ENCODE measurements around the gene NCOA1.

NCOA1 gene

DNA sequence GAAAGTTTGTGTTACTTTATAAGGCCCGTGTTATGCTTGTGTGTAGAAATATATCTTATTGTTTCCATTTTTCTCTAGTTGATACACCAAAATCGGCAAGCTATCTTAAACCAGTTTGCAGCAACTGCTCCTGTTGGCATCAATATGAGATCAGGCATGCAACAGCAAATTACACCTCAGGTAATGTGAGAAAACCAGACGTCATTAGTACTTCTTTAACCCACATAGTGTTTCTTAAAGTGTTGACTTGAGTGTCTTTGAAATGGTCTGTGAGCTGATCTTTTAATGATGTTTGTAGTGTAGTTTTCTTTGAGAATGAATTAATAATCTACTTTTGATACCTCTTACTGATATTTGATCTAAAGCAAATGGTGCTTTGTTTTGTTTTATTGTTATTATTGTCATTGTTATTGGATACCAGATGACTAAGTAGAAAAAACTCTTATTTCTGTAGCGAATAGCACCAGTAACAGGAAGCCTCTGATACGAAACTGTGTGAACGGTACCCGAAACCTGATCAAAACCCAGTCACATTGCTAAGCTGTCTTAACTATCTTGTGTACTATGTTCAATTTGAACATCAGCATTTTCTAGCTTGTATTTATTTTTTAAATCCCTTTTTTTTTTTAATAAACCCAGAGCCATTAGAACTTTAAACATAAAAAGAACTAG, 248.4 kb downstream of the NCOA1 start:
- no peaks in the 10 kb centered on the region for H3K9me3 ChIP-seq (ENCODE audit: control insufficient read depth, low read length)
- no peaks in the 10 kb centered on the region for H3K27me3 ChIP-seq (replicated peaks; ENCODE audit: control insufficient read depth, insufficient read depth, low read length, poor library complexity, severe bottlenecking)
- no peak overlapping the region for H3K27ac ChIP-seq (ENCODE audit: insufficient read depth, low read length, poor library complexity, severe bottlenecking)
- no peak for DNase-seq
- peaks cover 12% of the 10 kb centered on the region for H3K36me3 ChIP-seq (ENCODE audit: control insufficient read depth, insufficient read depth, low read length)
- H3K4me3 ChIP-seq (ENCODE audit: insufficient read depth, low read depth, low read length, poor library complexity, severe bottlenecking) = no peak overlapping the region
- no peaks in the 10 kb centered on the region for H3K4me1 ChIP-seq (ENCODE audit: control insufficient read depth, insufficient read depth, low read length, poor library complexity, severe bottlenecking)

DNA sequence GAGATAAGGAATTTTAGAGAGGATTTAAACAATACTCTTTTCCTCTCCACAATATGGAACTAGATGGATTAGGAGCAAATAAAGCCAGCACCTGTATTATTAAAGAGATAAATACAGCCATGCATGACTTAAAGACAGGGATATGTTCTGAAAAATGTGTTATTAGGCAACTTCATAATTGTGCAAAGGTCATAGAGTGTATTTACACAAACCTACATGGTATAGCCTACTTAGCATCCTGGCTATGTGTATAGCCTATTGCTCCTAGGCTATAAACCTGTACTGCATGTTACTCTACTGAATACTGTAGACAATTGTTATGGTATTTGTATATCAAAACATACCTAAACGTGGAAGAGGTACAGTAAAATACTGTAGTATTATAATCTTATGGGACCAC, 249.1 kb downstream of the NCOA1 start:
- H3K27ac ChIP-seq (ENCODE audit: insufficient read depth, low read length, poor library complexity, severe bottlenecking) = no peak overlapping the region
- DNase-seq = no peak
- no peaks in the 10 kb centered on the region for H3K9me3 ChIP-seq (ENCODE audit: control insufficient read depth, low read length)
- H3K36me3 ChIP-seq (ENCODE audit: control insufficient read depth, insufficient read depth, low read length) = peaks cover 12% of the 10 kb centered on the region
- no peaks in the 10 kb centered on the region for H3K27me3 ChIP-seq (replicated peaks; ENCODE audit: control insufficient read depth, insufficient read depth, low read length, poor library complexity, severe bottlenecking)
- H3K4me3 ChIP-seq (ENCODE audit: insufficient read depth, low read depth, low read length, poor library complexity, severe bottlenecking) = no peak overlapping the region
- H3K4me1 ChIP-seq (ENCODE audit: control insufficient read depth, insufficient read depth, low read length, poor library complexity, severe bottlenecking) = no peaks in the 10 kb centered on the region

DNA sequence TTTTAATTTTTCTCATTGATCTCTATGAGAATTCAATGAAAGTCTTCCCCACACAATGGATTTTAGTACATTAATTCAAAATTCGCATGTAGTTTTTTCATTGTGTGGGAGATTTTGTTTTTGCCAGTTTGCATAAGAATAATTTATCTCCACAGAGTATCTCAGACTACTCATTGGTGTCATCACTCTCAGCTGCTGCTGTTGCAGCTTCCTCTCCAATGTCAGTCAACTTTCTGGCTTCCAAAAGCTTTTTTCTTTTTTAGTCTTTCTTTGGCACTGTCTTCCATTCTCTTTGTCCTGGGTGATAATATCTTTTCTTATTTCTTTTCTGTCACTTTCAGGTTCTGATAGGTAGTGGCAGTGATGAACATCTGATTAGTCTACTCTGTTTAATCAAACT, 251.7 kb downstream of the NCOA1 start:
- Histone ChIP-seq H3K9me3 (ENCODE audit: control insufficient read depth, low read length) (no peaks in the 10 kb centered on the region), H3K4me1 (ENCODE audit: control insufficient read depth, insufficient read depth, low read length, poor library complexity, severe bottlenecking) (no peaks in the 10 kb centered on the region), H3K36me3 (ENCODE audit: control insufficient read depth, insufficient read depth, low read length) (peaks cover 12% of the 10 kb centered on the region), H3K27me3 (replicated peaks; ENCODE audit: control insufficient read depth, insufficient read depth, low read length, poor library complexity, severe bottlenecking) (no peaks in the 10 kb centered on the region), H3K27ac (ENCODE audit: insufficient read depth, low read length, poor library complexity, severe bottlenecking) (no peak overlapping the region), H3K4me3 (ENCODE audit: insufficient read depth, low read depth, low read length, poor library complexity, severe bottlenecking) (no peak overlapping the region)
- DNase-seq = no peak

DNA sequence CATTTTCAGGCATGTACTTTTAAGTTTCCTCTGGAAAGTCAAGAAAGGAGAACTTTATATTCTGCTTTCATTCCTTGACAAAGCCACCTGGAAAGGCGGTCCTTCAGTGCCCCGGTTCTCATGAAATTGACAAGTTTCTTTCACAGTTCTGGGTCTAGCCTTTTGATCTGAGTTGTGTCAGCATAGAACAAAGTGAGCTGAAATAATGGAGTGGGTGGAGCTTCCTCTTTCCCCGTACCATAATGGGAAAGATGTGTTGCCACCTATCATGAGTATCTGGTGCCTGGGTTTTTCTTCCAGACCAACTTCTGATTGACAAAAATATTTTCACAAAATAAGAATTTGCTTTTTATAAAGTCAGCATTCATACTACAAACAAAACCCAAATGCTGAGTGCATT, 252.9 kb downstream of the NCOA1 start:
- H3K36me3 ChIP-seq (ENCODE audit: control insufficient read depth, insufficient read depth, low read length) = peaks cover 12% of the 10 kb centered on the region
- no peak overlapping the region for H3K4me3 ChIP-seq (ENCODE audit: insufficient read depth, low read depth, low read length, poor library complexity, severe bottlenecking)
- H3K4me1 ChIP-seq (ENCODE audit: control insufficient read depth, insufficient read depth, low read length, poor library complexity, severe bottlenecking) = no peaks in the 10 kb centered on the region
- H3K27me3 ChIP-seq (replicated peaks; ENCODE audit: control insufficient read depth, insufficient read depth, low read length, poor library complexity, severe bottlenecking) = no peaks in the 10 kb centered on the region
- no peak overlapping the region for H3K27ac ChIP-seq (ENCODE audit: insufficient read depth, low read length, poor library complexity, severe bottlenecking)
- no peaks in the 10 kb centered on the region for H3K9me3 ChIP-seq (ENCODE audit: control insufficient read depth, low read length)
- DNase-seq = no peak

DNA sequence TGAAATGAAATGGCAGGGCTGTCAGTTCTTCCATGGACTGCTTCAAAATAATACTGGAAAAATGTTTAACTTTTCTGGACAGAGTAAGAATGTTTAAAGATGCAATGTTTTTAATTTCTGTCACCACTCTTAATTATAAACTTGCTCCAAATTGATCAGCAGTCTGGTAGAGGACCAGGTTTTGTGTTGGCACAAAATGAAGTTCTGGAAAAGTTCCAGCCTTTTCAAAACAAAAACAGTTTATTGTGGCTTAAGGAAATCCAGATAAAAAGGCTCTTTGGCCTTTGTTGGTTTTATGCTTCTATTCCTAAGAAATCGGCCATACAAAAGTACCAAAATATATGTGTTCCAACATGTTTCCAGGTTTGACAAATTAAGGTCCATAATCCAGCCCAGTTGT, 253.3 kb downstream of the NCOA1 start:
- no peak overlapping the region for H3K4me3 ChIP-seq (ENCODE audit: insufficient read depth, low read depth, low read length, poor library complexity, severe bottlenecking)
- no peak overlapping the region for H3K27ac ChIP-seq (ENCODE audit: insufficient read depth, low read length, poor library complexity, severe bottlenecking)
- no peaks in the 10 kb centered on the region for H3K4me1 ChIP-seq (ENCODE audit: control insufficient read depth, insufficient read depth, low read length, poor library complexity, severe bottlenecking)
- DNase-seq = no peak
- H3K27me3 ChIP-seq (replicated peaks; ENCODE audit: control insufficient read depth, insufficient read depth, low read length, poor library complexity, severe bottlenecking) = no peaks in the 10 kb centered on the region
- no peaks in the 10 kb centered on the region for H3K9me3 ChIP-seq (ENCODE audit: control insufficient read depth, low read length)
- peaks cover 12% of the 10 kb centered on the region for H3K36me3 ChIP-seq (ENCODE audit: control insufficient read depth, insufficient read depth, low read length)

DNA sequence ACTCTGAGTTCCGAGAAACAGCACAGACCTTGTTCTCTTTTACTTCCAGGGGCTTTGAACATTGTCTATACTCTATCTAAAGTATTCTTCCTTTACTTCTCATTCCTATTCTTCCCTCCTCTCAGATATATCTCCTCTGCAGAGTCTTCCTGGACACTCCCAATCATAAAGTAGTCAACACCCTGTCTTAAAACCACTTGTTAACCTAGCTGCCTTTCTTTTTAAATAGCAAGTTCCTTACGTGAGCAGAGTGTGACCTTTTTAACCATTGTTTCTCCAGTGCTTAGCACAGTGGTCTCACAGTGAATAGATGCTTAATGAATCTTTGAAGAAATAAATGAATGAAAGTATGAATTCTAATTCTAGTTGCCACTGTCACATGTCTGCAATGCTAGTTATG, 254.8 kb downstream of the NCOA1 start:
- peaks cover 12% of the 10 kb centered on the region for H3K36me3 ChIP-seq (ENCODE audit: control insufficient read depth, insufficient read depth, low read length)
- H3K9me3 ChIP-seq (ENCODE audit: control insufficient read depth, low read length) = no peaks in the 10 kb centered on the region
- H3K4me1 ChIP-seq (ENCODE audit: control insufficient read depth, insufficient read depth, low read length, poor library complexity, severe bottlenecking) = no peaks in the 10 kb centered on the region
- H3K27ac ChIP-seq (ENCODE audit: insufficient read depth, low read length, poor library complexity, severe bottlenecking) = no peak overlapping the region
- no peak for DNase-seq
- no peaks in the 10 kb centered on the region for H3K27me3 ChIP-seq (replicated peaks; ENCODE audit: control insufficient read depth, insufficient read depth, low read length, poor library complexity, severe bottlenecking)
- H3K4me3 ChIP-seq (ENCODE audit: insufficient read depth, low read depth, low read length, poor library complexity, severe bottlenecking) = no peak overlapping the region

DNA sequence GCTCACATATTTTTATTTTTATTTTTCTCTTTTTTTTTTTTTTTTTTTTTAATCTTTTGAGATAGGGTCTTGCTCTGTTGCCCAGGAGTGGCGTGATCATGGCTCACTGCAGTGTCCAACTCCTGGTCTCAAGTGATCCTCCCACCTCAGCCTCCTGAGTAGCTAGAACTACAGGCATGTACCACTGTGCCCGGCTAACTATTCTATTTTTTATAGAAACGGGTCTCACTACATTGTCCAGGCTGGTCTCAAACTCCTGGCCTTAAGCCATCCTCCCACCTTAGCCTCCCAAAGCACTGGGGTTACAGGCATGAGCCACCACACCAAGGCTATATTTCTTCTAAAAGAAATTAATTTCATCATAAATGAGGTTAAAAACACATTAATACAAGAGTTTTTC, 256.2 kb downstream of the NCOA1 start:
- Histone ChIP-seq H3K4me3 (ENCODE audit: insufficient read depth, low read depth, low read length, poor library complexity, severe bottlenecking) (no peak overlapping the region), H3K36me3 (ENCODE audit: control insufficient read depth, insufficient read depth, low read length) (peaks cover 13% of the 10 kb centered on the region), H3K9me3 (ENCODE audit: control insufficient read depth, low read length) (no peaks in the 10 kb centered on the region), H3K4me1 (ENCODE audit: control insufficient read depth, insufficient read depth, low read length, poor library complexity, severe bottlenecking) (no peaks in the 10 kb centered on the region), H3K27me3 (replicated peaks; ENCODE audit: control insufficient read depth, insufficient read depth, low read length, poor library complexity, severe bottlenecking) (no peaks in the 10 kb centered on the region), H3K27ac (ENCODE audit: insufficient read depth, low read length, poor library complexity, severe bottlenecking) (no peak overlapping the region)
- DNase-seq = no peak

DNA sequence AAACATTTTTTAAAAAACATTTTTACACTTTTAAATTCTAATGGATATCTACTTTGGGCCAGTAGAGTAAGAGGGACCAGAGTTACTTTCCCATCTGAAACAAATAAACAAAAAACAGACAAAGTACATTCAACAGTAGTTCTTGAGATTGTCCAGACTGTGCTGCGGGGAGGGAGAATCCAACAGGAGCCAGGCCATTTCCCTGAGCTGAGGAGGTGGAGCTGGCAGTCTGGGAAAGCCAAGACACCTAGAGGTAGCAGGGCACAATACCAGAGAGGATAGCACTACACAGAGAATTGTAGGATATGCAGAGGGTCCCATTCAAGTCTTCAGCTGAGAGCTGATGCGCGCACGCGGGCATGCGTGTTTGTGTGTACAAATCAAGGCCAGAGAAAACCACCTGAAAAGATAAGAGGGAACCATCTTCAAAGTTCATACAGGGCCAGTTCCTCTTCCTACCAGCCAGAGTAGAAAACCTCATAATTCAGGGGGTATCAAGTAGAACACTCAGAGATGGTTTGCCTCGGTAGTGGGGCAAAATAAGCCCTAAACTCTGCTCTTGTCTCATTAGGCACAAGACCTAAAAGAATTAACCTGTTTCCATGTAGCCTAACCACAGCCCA, 258.1 kb downstream of the NCOA1 start:
- Histone ChIP-seq H3K4me1 (ENCODE audit: control insufficient read depth, insufficient read depth, low read length, poor library complexity, severe bottlenecking) (no peaks in the 10 kb centered on the region), H3K27me3 (replicated peaks; ENCODE audit: control insufficient read depth, insufficient read depth, low read length, poor library complexity, severe bottlenecking) (no peaks in the 10 kb centered on the region), H3K36me3 (ENCODE audit: control insufficient read depth, insufficient read depth, low read length) (peaks cover 16% of the 10 kb centered on the region), H3K27ac (ENCODE audit: insufficient read depth, low read length, poor library complexity, severe bottlenecking) (no peak overlapping the region), H3K9me3 (ENCODE audit: control insufficient read depth, low read length) (no peaks in the 10 kb centered on the region), H3K4me3 (ENCODE audit: insufficient read depth, low read depth, low read length, poor library complexity, severe bottlenecking) (no peak overlapping the region)
- DNase-seq = no peak

DNA sequence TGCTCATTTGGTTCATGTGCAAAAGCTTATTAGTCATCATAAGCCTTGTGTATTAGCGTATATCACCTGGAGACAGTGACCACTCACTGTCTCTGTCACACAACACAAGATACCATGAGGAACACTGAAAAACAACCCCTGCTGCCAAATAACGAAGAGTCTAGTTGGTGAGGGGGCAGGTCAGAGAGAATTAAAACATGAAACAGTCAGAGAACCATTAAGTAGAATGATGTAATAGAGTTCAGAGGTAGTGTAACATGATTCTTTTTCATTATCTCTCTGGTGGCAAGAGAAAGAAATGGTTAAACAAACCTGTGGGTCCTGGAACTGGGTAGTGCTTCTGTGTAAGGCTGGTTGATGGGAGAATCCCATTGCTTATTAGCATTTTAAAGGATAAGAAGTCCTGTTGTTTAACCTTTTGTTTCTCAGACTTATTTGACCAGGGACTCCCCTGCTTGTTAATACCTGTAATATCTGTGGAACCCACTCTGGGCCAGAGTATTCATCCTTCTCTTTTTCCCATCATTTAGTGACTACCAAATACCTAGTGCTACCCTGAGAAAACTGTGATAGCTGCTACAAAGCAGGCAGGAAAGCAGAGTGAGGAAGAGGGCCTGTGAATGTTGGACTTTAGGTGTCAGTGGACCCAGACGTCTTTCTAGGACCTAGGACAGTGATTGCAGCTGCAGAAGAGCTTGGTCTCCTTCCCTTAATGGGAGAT, 264.1 kb downstream of the NCOA1 start:
- peaks cover 45% of the 10 kb centered on the region for H3K36me3 ChIP-seq (ENCODE audit: control insufficient read depth, insufficient read depth, low read length)

DNA sequence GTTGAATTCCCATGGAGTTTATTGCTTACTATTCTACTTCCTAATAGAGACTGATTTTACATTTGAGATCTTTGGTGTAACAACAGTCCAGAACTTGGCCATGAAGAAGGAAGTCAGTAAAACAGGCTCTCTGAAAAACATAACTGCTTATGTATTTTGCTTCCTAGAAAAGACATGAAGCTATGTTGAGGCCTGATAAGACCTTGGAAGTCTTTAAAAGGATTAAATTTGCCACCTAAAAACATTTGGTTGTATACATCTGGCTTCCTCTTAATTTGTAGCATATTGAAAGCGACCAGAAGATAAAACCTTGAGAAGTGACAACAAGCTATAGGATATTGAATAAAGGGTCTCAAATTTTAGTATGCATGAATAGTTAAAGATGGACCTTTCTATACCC, 265.7 kb downstream of the NCOA1 start:
- peaks cover 42% of the 10 kb centered on the region for H3K36me3 ChIP-seq (ENCODE audit: control insufficient read depth, insufficient read depth, low read length)
- no peaks in the 10 kb centered on the region for H3K4me1 ChIP-seq (ENCODE audit: control insufficient read depth, insufficient read depth, low read length, poor library complexity, severe bottlenecking)
- no peaks in the 10 kb centered on the region for H3K27me3 ChIP-seq (replicated peaks; ENCODE audit: control insufficient read depth, insufficient read depth, low read length, poor library complexity, severe bottlenecking)
- H3K9me3 ChIP-seq (ENCODE audit: control insufficient read depth, low read length) = no peaks in the 10 kb centered on the region
- H3K27ac ChIP-seq (ENCODE audit: insufficient read depth, low read length, poor library complexity, severe bottlenecking) = no peak overlapping the region
- no peak overlapping the region for H3K4me3 ChIP-seq (ENCODE audit: insufficient read depth, low read depth, low read length, poor library complexity, severe bottlenecking)
- no peak for DNase-seq

More for the DNA sequence above, 264.1 kb downstream of the NCOA1 start:
- no peaks in the 10 kb centered on the region for H3K9me3 ChIP-seq (ENCODE audit: control insufficient read depth, low read length)
- H3K4me3 ChIP-seq (ENCODE audit: insufficient read depth, low read depth, low read length, poor library complexity, severe bottlenecking) = no peak overlapping the region
- H3K4me1 ChIP-seq (ENCODE audit: control insufficient read depth, insufficient read depth, low read length, poor library complexity, severe bottlenecking) = no peaks in the 10 kb centered on the region
- H3K27me3 ChIP-seq (replicated peaks; ENCODE audit: control insufficient read depth, insufficient read depth, low read length, poor library complexity, severe bottlenecking) = no peaks in the 10 kb centered on the region
- no peak overlapping the region for H3K27ac ChIP-seq (ENCODE audit: insufficient read depth, low read length, poor library complexity, severe bottlenecking)
- DNase-seq = no peak

Data from effector memory CD4-positive, alpha-beta T cell (primary cell).